Measurements from ENCODE around the gene PHACTR3.

PHACTR3 gene

DNA sequence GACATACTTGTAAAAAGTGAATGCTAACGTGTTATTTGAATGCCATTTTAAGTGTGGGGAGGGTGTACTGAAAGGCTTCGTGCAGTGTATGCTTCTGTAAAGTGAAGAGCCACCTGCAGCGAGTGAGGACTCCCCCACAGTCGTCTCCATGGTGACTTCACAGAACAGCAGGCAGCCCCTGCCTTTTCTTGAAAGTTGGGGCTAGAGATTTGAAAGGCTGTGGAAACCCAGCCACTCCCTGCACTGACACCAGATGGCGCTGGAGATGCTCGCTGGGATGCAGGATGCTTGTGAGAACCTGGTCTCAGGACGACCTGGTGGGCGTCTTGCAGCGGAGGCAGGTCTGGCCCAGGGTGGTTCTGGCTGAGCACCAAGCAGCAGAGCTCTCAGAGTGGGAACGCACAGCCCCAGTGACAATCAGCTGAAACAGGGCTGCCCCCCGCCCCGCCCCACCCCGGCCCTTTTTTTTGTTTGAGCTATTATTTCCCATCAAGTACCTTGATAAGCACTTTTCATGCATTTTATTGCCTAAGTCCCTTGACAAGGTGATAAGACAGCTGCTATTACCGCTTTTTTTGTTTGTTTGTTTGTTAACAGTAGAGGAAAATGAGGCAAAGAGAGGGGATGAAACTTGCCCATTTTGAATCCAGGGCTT is 178.8 kb downstream of the PHACTR3 start:
- peak; percentile 28 for DNase-seq

DNA sequence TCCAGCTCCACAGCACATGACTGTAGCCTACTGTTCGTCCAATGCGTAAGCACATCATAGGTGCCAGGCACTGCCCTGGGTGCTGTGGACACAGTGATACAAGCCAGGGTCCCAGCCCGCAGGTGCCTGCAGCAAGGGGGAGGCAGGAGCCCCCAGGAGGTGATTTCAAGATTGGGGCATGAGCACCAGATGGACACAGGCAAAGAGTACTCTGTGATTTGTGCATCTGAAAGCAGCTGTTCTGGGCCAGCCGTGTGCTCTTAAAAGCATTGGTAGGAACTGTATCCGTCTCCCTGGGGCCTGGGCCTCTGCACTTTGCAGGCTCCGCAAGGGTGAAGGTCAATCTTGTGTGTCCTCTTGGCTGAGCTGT is 179.3 kb downstream of the PHACTR3 start:
- no peak for DNase-seq

DNA sequence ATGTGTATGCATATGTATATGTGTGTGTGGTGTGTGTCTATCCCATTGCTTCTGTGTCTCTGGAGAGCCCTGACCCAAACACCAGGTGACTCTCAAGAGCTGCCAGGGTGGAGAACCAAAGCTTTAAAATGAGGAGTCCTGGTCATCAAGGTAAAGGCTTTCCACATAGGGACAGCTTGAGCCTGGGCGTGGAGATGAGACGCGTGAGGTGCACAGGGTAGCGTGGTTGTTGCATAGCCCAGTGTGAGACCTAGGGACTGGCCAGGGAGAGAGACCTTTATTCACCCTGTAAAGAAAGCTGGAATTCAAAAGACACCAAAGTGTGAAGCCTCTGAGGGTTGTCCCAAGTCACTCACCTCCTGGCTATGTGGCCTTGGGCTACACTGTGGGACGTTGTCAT is 180.0 kb downstream of the PHACTR3 start:
- no peak for DNase-seq

DNA sequence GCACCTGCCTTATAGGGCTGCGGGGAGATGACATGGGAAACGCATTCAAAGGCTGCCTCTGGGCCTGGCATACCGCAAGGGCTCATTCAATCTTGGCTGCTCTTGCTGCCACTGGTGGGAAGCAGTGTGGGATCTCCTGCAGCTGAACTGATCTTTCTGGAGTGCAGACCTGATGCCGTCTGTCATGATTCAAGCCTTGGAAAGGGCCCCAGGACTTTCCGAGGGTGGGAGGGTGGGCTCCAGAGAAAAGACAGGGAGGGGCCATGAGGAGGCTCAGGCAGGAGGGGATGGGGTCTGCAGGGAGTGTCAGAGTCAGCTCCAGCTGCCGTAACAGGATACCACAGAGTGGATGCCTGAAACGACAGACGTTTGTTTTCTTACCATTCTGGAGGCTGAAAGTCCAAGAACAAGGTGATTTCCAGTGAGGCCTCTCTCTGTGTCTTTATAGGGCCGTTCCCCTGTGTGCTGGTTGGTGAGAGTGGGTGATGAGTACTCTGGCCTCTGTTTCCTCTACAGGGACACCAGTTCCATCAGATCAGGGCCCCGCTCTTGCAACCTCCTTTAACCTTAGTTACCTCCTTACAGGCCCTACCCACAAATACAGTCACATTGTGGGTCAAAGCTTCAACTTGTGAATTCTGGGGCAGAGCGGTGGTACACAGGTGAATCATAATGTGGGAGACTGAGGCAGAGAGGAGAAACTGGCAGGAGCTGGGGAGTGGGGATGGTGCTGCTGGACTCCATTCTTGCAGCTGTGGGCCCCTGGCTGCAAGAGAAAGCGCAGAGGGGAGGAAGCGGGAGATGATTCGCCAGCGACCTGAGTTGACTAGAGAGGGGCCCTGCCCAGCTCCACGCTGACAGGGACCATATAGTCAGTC is 180.7 kb downstream of the PHACTR3 start:
- DNase-seq: no peak

DNA sequence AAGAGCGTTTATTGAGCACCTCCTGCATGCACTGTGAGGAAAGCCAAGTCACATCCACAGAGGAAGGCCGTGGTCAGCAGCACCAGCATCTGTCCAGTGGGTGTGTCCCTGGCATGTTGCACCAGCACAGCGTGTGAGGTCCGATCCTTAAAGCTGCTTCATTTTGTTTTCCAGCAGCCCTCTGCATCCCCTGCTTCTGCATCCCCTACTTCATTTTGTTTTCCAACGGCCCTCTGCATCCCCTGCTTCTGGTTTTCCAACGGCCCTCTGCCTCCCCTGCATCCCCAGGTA is 181.3 kb downstream of the PHACTR3 start:
- no peak for DNase-seq

DNA sequence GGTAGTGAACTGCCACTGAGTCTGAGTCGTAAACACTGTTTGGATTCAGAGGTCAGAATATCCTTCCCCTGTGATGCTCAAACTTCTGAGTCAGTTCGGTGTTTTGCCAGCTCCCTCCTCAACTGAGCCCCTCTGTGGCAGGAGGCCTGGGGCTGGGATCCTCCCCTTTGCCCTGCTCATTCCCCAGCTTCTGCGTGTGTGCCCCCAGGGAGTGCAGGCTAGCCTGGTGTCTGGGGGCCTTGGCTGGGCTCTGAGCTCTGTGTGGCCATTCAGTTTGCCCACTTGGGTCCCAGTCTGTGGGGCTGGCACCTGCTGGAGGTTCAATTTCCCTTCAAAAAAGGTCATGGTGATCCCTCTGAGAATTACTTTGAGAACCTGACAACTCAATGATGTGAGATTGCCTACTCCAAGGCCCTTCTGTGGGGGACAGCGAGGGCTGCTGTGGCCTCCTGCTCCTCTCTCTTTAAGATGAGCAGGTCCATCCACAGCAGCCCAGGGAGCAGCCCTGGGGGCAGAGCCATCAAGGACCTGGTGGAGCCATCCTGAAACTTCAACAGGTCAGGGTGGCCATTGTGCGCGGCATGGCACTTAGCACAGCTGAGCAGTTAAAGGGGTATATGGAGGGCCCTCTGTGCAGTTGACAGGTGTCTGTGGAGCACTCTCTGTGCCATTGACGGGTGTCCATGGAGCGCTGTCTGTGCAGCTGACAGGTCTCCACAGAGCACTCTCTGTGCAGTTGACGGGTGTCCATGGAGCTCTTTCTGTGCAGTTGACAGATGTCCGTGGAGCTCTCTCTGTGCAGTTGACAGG is 181.9 kb downstream of the PHACTR3 start:
- no peak for DNase-seq

DNA sequence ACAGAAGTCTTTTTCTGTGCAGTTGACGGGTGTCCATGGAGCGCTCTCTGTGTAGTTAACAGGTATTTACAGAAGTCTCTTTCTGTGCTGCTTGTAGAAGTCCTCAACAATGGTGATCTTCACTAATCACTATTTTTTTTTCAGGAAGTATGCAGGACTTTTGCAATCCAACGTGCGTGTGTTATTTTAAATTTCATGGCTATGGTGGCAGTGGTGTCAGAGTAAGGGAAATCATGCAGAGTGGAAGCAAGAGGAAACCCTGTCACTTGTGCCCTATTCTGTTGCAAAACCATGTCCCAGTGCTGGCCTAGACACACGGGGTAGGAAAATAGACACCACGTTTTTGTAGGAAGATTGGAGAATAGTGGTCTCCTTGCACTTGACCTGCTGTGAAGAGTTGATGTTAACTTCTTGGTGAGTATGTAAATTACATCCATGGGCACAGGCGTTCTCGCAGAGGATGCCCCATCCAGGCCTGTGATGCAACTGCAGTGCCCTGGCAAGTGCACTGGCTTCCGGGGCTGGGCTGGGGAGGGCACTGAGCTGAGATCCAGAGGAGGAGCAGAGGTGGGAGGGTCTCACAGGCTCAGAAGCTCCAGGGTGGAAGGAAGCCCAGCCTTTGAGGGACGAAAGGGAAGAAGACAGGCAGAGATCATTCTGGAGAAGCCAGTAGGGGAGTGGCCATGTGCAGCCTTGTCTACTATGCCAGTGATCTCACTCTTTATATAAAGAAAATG is 182.6 kb downstream of the PHACTR3 start:
- DNase-seq: peak; percentile 6

DNA sequence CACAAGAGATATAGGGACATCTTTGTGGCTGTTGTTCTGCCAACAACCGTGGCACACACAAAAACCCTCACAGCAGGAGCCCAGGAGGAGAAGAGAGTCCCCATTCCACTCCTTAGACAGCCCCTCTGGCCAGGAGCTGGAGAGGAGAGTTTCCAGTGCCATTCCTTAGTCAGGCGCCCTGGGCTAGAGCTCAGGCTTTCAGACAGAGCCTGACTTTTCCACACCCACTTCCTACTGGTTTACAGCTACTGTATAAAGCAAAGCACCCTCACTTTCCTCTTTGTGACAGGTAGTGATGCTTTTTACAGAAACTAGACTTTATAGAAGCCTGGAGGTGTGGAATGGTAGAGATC is 183.2 kb downstream of the PHACTR3 start:
- DNase-seq: no peak

DNA sequence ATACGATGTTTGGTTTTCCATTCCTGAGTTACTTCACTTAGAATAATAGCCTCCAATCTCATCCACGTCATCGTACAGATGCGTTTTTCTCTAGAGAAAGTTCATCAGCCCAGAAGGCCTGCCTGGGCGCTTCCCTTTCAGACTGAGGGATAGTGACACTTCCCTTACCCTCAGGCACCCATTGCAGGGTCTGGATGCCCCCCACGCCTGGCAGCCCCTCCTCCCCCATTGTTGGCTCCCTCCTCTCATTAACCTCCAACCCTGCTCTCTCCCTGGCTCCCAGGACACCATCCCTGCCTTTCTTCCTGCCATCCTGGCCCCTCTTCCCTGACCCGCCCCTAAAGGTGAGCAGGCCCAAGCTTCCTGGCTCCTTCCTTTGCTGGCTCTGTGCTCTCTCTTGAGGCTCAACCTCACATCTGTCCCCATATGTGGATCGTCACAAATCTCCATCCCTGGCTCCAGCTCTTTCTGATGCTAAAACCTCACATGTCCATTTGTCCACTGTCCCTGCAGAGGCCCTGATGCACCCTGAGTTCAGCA is 183.9 kb downstream of the PHACTR3 start:
- DNase-seq: no peak

DNA sequence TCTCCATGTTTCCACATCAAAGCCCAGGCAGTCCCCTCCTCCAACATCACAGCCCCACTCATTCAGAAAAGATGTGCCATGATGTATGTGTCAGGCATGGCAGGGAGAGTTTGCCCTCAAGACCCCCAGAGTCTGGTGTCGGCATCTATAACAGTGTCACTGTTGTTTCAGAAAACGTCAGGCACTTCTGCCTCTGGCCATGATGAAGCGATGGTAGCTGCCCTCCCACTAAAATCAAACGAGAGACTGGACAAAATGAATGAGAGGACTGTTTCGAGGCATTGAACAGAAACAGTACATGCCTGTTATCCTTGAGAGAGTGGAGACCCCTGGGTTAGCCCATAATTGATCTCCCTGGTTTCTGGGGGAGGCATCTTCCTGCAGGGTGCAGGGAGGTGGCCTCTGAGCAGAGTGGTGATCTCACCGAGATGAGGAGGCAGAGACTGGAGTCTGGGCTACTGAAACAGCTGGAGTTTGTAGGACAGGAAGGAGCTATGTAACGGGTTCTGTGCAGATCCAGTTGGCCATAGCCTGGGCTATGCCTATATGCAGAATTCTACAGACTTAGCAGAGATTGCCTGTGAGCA is 184.6 kb downstream of the PHACTR3 start:
- no peak for DNase-seq

DNA sequence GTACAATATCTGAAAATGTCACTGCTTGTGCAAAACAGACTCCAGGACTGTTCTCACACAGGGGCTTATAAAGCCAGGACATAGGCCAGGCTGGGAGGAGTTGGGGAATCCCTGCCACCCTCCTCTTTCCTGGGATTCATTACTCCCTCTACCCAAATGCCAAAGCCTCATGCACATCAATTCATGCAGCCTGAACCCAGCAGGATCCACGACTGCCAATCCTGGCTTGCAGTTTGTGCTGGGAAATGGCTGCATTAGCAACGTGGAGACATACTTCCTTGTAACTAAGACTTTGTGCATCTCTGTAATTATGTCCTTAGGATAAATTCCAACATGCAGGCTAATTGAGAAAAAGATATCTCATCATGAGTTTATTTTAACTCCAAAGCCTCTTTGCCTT is 185.3 kb downstream of the PHACTR3 start:
- no peak for DNase-seq

DNA sequence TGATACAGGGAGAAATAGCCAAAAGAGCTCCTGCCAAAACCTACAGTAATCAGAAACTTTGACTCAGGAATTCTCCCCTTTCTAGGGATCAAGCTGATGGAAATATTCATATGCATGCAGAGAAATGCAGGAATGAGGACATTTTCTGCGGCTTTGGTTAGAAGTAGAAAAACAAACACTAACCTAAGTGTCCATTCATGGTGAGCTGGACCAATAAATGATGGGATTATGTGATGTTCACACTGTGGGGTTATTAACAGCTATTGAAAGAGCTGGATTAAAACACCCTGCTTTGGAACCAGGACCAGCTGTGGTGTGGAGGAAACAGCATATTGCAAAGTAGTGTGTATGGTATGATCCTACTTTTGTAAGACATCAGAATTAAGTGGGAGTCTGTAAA is 186.0 kb downstream of the PHACTR3 start:
- no peak for DNase-seq

DNA sequence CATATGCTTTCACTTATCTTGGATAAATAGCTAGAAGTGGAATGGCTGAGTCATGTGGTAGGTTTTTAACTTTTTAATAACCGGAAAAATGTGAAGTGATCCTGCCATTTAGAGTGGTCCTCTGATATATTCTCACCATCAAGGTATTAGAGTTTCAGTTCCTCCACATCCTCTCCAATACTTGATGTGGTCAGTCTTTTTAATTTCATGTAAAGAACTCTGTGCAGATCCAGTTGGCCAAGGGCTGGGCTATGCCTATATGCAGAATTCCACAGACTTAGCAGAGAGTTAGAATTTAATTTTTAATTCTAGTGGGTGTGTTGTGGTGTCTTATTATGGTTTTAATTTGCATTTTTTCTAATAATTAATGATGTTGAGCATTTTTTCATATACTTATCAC is 188.0 kb downstream of the PHACTR3 start:
- DNase-seq: no peak

DNA sequence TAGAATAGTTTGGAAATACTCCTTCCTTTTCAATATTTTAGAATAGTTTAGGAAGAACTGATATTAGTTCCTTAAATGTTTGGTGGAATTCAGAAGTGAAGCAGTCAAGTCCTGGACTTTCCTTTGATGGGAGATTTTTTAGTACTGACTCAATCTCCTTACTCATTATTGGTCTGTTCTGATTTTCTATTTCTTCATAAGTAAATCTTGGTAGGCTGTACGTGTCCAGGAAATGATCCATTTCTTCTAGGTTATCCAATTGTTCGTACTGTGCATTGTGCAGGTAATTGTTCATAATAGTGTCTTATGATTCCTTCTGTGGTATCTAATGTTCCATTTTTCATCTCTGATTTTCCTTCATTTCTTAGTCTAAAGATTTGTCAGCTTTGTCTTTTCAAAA is 190.2 kb downstream of the PHACTR3 start:
- no peak for DNase-seq

DNA sequence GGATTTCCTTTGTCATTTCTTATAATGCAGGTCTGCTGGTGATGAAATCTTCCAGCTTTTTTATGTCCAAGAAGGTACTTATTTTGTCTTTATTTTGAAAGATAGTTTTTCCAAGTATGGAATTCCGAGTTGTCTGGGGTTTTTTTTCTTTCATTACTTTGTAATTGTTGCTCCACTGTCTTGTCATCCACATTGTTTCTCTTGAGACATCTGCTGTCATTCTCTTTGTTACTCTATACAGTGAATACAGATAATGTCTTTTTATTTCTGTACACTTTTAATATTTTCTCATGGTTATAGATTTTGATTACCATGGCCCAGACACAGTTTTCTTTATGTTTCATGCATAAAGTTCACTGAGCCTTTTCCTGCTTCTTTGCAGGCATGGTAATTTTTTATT is 196.0 kb downstream of the PHACTR3 start:
- no peak for DNase-seq

DNA sequence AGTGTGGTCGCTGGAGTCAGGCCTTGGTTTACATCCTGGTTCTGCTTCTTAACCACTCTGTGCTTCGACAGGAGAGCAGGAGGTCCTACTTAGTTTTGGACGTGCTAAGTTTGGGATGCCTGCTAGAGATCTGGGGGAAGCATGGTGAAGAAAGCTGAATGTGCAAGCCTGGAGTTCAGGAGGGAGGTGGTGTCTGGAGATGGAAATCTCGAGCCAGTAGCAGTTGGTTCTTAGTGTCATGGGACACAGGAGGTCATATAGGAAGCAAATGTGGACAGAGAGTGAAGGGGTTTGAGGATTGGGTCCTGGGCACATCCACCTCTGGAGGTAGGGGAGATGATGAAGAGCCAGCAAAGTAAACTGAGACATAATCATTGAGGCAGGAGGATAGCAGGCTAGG is 197.7 kb downstream of the PHACTR3 start:
- no peak for DNase-seq

DNA sequence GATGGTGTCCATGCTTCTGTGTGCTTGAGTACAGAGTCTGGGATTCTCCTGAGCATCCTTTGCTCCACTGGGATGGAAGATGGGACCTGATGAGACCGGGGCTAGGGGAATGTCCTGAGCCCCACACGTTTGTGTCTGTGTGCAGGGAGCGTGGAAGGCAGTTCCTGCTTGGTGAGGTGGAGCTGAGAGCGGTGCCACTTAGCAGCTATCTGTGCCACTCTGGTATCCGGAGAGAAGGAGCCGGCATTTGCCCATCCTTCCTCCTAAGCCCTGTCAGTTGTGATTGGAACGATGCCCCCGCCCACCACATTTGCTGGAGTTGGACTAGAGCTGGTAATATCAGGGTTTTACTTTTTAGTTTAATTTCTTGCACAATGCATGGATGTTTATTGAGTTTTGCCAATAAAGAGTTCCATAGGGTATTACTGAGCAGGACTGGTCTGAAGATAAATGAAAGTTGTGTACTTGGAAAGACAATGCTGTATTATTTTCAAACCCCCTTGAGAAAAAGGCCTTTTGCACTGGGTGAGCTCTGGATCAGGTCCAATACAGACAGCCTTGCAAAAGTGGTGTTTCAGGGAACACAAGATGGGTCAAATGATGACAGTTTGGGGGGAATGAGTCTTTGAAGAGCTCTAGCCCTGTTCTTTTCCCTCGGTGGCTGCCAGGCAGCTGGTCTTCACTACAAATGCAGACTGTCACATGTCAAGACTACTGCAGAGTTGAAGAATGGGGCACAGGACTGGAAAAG is 198.3 kb downstream of the PHACTR3 start:
- DNase-seq: no peak

DNA sequence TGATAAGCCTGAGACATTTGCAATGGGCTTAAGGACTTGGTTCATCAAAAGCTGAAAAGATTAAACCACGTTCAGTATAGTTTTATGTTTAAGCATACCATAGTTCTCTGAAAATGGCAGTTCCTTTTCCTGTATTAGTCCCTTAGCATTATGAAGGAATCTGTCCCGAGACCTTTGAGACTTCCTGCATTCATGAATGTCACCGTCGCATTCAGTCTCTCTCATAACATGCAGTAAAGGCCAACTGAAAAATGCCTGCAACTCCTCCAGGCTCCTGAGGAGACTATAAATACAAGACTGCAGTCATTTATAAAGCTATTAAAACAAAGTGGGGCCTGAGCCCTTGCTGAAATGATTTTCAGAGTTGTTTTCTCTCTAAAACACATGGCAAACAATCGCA is 200.0 kb downstream of the PHACTR3 start:
- no peak for DNase-seq

DNA sequence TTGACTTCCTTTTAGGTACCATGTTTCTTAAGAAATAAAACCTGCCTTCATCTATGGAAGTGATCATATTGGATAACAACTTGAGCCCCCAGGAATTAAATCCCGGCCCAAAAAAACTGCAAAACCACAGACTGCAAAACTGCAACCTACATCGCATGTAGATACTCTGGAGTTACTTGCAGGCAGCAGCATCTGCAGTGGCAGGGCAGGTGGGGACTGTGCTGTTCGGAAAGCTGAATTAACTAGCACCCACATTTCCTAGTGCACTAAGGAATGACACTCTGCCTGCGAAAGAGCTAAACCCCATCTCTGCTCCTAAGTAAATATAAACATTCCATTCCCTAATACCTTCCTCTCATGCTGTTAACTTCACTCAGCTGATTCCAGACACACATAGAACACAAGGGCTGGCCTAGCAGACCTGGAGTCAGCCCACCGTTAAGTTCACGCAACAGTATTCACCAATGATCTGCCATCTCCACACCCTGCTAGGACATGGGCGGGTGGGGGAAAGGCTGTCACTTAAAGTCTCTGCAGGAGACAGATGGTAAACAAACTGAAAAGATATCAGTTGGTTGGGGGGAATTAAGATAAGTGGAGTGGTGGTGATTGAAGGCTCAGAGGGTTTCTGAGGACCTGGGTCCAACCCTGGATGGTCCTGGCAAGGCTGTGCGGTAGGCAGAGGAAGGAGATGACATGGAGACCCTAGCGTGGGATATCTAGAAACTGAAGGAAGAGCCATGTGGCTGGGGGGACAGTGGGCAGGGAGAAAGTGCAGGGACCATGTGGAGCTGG is 200.7 kb downstream of the PHACTR3 start:
- DNase-seq: no peak

DNA sequence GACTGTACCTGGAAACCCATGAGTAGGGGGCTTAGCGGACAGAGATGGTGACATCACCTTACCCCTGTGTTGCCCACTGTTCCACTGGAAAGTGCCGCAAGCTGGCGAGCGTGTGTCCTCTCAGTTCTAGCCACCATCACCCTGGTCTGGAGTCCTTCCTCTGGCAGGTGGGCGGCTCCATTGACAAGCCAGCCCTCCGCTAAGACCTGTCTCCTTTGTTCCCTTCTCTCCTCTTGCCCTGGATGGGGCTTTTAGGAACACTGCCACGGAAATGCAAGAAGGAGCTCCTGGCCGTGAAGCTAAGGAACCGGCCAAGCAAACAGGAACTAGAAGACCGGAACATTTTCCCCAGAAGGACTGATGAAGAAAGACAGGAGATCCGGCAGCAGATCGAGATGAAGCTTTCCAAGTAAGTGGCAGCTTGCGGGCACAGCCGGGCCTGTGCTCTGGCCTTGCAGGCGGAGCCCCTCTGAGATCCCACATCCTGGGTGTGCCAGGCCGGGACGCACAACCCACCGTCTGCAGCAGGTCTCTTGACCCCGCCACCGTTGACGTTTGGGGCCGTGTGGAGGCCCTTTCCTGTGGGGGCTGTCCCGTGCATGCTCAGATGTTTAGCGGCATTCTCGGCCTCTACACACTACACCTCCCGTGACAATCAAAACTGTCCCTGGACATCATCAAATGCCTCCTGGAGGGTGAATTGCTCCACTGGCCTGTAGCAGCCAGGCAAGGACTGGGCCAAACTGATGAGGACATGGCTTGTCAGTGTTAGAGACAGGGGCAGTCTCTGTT is 201.6 kb downstream of the PHACTR3 start:
- DNase-seq: no peak

All from inflammatory macrophage treated with lipopolysaccharide for 4 hours (primary cell).